HL-60 (cell line): ENCODE measurements around the gene TBC1D16.

Source experiments
- GABPA ChIP-seq: IDR thresholded peaks from 2 replicates; pipeline ENCODE4 v1.6.1; 2012; ENCODE audit warnings: low read depth
- POLR2AphosphoS5 ChIP-seq: IDR thresholded peaks from 2 replicates; pipeline ENCODE4 v1.6.1; 2012; ENCODE audit warnings: low read depth
- TF ChIP-seq, protein P1 (sequence below): IDR thresholded peaks from one replicate; pipeline ENCODE4 v1.5.1; 2011; ENCODE audit warnings: low read length, control low read depth, inconsistent platforms; ENCODE audit not compliant: insufficient read depth

DNA sequence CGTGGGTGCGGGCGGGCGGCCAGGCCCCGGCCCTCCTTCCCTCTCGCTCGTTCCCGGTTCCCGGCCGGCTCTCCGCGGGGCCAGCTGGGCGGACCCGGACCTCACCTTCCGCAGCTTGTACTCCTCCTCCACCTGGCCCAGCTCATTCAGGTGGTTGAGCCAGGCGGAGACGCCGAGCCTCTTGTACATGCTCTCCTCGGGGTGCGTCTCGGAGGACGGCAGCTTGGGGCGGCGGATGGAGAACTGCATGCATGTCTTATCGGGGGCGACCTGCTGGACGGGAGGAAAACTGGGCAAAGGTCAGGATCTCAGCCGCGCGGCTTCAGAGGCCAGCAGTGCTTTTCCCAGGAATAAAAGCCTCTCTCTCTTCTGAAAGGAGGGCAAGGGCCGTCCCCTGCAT, 85.4 kb downstream of the TBC1D16 start:
- TF ChIP-seq, protein P1, sequence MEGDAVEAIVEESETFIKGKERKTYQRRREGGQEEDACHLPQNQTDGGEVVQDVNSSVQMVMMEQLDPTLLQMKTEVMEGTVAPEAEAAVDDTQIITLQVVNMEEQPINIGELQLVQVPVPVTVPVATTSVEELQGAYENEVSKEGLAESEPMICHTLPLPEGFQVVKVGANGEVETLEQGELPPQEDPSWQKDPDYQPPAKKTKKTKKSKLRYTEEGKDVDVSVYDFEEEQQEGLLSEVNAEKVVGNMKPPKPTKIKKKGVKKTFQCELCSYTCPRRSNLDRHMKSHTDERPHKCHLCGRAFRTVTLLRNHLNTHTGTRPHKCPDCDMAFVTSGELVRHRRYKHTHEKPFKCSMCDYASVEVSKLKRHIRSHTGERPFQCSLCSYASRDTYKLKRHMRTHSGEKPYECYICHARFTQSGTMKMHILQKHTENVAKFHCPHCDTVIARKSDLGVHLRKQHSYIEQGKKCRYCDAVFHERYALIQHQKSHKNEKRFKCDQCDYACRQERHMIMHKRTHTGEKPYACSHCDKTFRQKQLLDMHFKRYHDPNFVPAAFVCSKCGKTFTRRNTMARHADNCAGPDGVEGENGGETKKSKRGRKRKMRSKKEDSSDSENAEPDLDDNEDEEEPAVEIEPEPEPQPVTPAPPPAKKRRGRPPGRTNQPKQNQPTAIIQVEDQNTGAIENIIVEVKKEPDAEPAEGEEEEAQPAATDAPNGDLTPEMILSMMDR: no peak
- no peak for TF ChIP-seq POLR2AphosphoS5
- TF ChIP-seq GABPA: no peak
